Measurements from ENCODE around the gene LETMD1. TPM values are rescaled to one million over a fixed set of nuclear protein-coding genes. Genes with fewer than 3 reads are reported as not detected.

LETMD1 gene
- polyA plus RNA-seq, 1 of the 3 experiments (the other 2 are of a cell fraction): 67.8 TPM

- TF ChIP-seq NFIC (IDR thresholded peaks at IDR 0.05; ENCODE audit: borderline replicate concordance) (no peak), EP300 (IDR thresholded peaks at IDR 0.05; ENCODE audit: borderline replicate concordance in 1 of 2, low read depth in 1 of 2, low read length in 1 of 2) (no peak), TAF1 (IDR thresholded peaks at IDR 0.05; ENCODE audit: borderline replicate concordance, low read depth, low read length) (no peak), ELF1 (IDR thresholded peaks at IDR 0.05) (no peak), FOSL2 (IDR thresholded peaks at IDR 0.05; ENCODE audit: borderline replicate concordance, low read depth) (no peak), RAD21 (IDR thresholded peaks at IDR 0.05; ENCODE audit: low read length) (no peak), REST (IDR thresholded peaks at IDR 0.05; ENCODE audit: low read depth, low read length) (no peak), ZBTB33 (IDR thresholded peaks at IDR 0.05; ENCODE audit: borderline replicate concordance, low read depth) (no peak), SIN3A (IDR thresholded peaks at IDR 0.05; ENCODE audit: borderline replicate concordance, low read depth, low read length) (no peak), TEAD4 (IDR thresholded peaks at IDR 0.05; ENCODE audit: borderline replicate concordance, insufficient read depth) (no peak)
- Histone ChIP-seq H3F3A (replicated peaks; ENCODE audit: insufficient read depth) (peaks cover 4% of the 10 kb centered on the region), H3K9me2 (no peaks in the 10 kb centered on the region), H3K4me3 (ENCODE audit: low read depth in 2 of 2, low read length in 1 of 2) (no peak overlapping the region), H3K9ac (no peak overlapping the region), H3K27me3 (ENCODE audit: insufficient read depth) (no peaks in the 10 kb centered on the region), H3K27ac (ENCODE audit: low read depth in 2 of 2, low read length in 1 of 2) (no peak overlapping the region), H4K20me1 (ENCODE audit: insufficient read depth) (no peaks in the 10 kb centered on the region), H3K79me2 (ENCODE audit: insufficient read depth) (peaks cover 18% of the 10 kb centered on the region; the same call in 1 of the 2 replicates), H3K4me1 (ENCODE audit: control insufficient read depth in 1 of 2, insufficient read depth in 2 of 2, low read depth in 1 of 2, low read length in 1 of 2) (no peaks in the 10 kb centered on the region), H3K36me3 (replicated peaks in 1 of 2; ENCODE audit: control insufficient read depth in 1 of 2, insufficient read depth in 2 of 2, low read length in 1 of 2) (peaks cover 52 to 57% of the 10 kb centered on the region in 2 experiments), H3K9me3 (no peaks in the 10 kb centered on the region), H3K4me2 (no peak overlapping the region), H2AFZ (ENCODE audit: low read depth) (no peak overlapping the region)
- DNase-seq: no peak
- 82% methylated on average over 5 of the region's 5 CpGs for WGBS (ENCODE audit: low lambda C conversion rate)
- CTCF ChIA-PET: interaction anchor here (0.7 to 1.0 kb wide), 2 partner anchors 9 to 10 kb away, joined by 3 read pairs; no protein-coding TSS in a partner anchor
- POLR2A ChIA-PET: no interaction called here
Measured at GRCh38 chr12:51056242-51056641, 8.1 kb downstream of the LETMD1 start.

- Histone ChIP-seq H3K79me2 (ENCODE audit: insufficient read depth) (no peaks in the 10 kb centered on the region; the same call in 1 of the 2 replicates), H3K4me3 (ENCODE audit: low read depth in 2 of 2, low read length in 1 of 2) (no peak overlapping the region), H3K4me2 (no peak overlapping the region), H3K4me1 (ENCODE audit: control insufficient read depth in 1 of 2, insufficient read depth in 2 of 2, low read depth in 1 of 2, low read length in 1 of 2) (no peaks in the 10 kb centered on the region), H3K9me3 (no peaks in the 10 kb centered on the region), H4K20me1 (ENCODE audit: insufficient read depth) (no peaks in the 10 kb centered on the region), H3K9ac (no peak overlapping the region), H3K36me3 (replicated peaks in 1 of 2; ENCODE audit: control insufficient read depth in 1 of 2, insufficient read depth in 2 of 2, low read length in 1 of 2) (peaks cover 56 to 72% of the 10 kb centered on the region in 2 experiments), H3K27me3 (ENCODE audit: insufficient read depth) (no peaks in the 10 kb centered on the region), H3K27ac (ENCODE audit: low read depth in 2 of 2, low read length in 1 of 2) (no peak overlapping the region), H3F3A (replicated peaks; ENCODE audit: insufficient read depth) (peaks cover 11% of the 10 kb centered on the region), H2AFZ (ENCODE audit: low read depth) (no peak overlapping the region), H3K9me2 (no peaks in the 10 kb centered on the region)
- 96% methylated on average over 7 of the region's 7 CpGs for WGBS (ENCODE audit: low lambda C conversion rate)
- ChIA-PET CTCF (no interaction called here), POLR2A (no interaction called here)
- no peak for DNase-seq
- no peak for TF ChIP-seq GATA2 (CRISPR knock-in tag; IDR thresholded peaks at IDR 0.05)
- no peak for TF ChIP-seq TAF1 (IDR thresholded peaks at IDR 0.05; ENCODE audit: borderline replicate concordance, low read depth, low read length)
- TF ChIP-seq REST (IDR thresholded peaks at IDR 0.05; ENCODE audit: low read depth, low read length): no peak
- TF ChIP-seq RAD21 (IDR thresholded peaks at IDR 0.05; ENCODE audit: low read length): no peak
- TF ChIP-seq MEF2A (IDR thresholded peaks at IDR 0.05; ENCODE audit: borderline replicate concordance, low read depth): no peak
- TF ChIP-seq FOXJ3 (CRISPR knock-in tag; IDR thresholded peaks at IDR 0.05): no peak
- no peak for TF ChIP-seq NFIC (IDR thresholded peaks at IDR 0.05; ENCODE audit: borderline replicate concordance)
- no peak for TF ChIP-seq EP300 (IDR thresholded peaks at IDR 0.05; ENCODE audit: borderline replicate concordance in 1 of 2, low read depth in 1 of 2, low read length in 1 of 2)
- no peak for TF ChIP-seq CHD2 (IDR thresholded peaks at IDR 0.05; ENCODE audit: low read length, partially characterized antibody)
- no peak for TF ChIP-seq GABPA (IDR thresholded peaks at IDR 0.05; ENCODE audit: low read depth)
- no peak for TF ChIP-seq FOXM1 (IDR thresholded peaks at IDR 0.05; ENCODE audit: low read depth)
Measured at GRCh38 chr12:51059086-51059485, 11.0 kb downstream of the LETMD1 start.
